NT2/D1 (cell line): ENCODE results near the gene BIK.

Experiments used
- SUZ12 ChIP-seq: IDR thresholded peaks from 2 replicates; pipeline ENCODE4 v1.6.1; 2011; ENCODE audit not compliant: insufficient read length, insufficient read depth; ENCODE audit errors: extremely low read depth
- YY1 ChIP-seq: IDR thresholded peaks from 2 replicates; pipeline ENCODE4 v1.6.1; 2011; ENCODE audit not compliant: insufficient read length, insufficient read depth
- ZNF274 ChIP-seq: IDR thresholded peaks from 2 replicates; pipeline ENCODE4 v1.6.1; 2011; ENCODE audit warnings: mild to moderate bottlenecking, low read depth, low read length

GRCh38 chr22:43126501-43127165 is 16.1 kb downstream of the BIK start:
- no peak for TF ChIP-seq YY1
- no peak for TF ChIP-seq SUZ12
- no peak for TF ChIP-seq ZNF274
